GM13977 (cell line): ENCODE results near the gene SULT1C2.

Experiments
- DNase-seq: peaks from one replicate; pipeline ENCODE4 v3.0.0; 2012; ENCODE audit warnings: low spot score
- in situ Hi-C: fragments of 300-500 bp; cut with MboI; formaldehyde crosslinking; loops from one replicate; pipeline ENCODE4 v1.12.0; 2022; ENCODE audit warnings: low sequenced_read_pairs, low pct_unique_long_range_greater_than_20kb, mixed read lengths, inconsistent platforms; ENCODE audit not compliant: unreplicated experiment
- TF ChIP-seq, protein P1 (sequence below): IDR thresholded peaks from 2 replicates; pipeline ENCODE4 v1.5.1; 2012; ENCODE audit warnings: mild to moderate bottlenecking, control low read depth; ENCODE audit not compliant: insufficient read depth; ENCODE audit errors: extremely low read depth, missing control alignments

SULT1C2 gene

DNA sequence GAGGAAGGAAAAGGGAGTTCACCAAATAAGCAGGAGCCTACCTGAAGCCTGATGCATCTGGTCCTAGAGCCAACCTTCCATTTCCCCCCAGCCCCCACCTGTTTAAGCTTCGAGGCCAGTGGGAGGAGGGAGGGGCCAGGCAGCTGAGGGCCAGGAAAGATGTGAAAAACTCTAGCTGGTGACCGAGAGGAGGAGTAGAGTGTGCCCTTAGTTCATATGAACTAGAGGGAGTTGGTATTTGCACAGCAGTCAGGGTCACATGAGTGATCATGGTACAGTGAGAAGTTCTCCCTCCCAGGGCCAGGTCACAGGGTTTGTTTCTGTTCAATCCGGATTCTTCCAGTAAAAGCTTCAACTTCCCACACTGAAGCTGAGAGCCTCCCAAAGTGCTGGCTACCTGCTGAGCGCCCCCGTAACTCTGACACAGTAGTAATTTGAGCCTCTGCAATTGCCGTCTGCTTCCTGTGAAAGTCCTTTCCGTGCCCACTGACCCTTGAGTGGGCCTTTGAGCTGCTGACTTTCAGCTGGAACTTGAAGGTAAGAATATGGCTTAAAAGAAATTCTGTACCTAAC lies at the start of gene SULT1C2:
TSS of gene SULT1C2 (plus strand) at position 362 of the 573 bp plus-strand sequence. CDS start 4,773 bp downstream, outside the sequence.
- in situ Hi-C loops: no loop called here
- no peak for DNase-seq
- TF ChIP-seq, protein P1, sequence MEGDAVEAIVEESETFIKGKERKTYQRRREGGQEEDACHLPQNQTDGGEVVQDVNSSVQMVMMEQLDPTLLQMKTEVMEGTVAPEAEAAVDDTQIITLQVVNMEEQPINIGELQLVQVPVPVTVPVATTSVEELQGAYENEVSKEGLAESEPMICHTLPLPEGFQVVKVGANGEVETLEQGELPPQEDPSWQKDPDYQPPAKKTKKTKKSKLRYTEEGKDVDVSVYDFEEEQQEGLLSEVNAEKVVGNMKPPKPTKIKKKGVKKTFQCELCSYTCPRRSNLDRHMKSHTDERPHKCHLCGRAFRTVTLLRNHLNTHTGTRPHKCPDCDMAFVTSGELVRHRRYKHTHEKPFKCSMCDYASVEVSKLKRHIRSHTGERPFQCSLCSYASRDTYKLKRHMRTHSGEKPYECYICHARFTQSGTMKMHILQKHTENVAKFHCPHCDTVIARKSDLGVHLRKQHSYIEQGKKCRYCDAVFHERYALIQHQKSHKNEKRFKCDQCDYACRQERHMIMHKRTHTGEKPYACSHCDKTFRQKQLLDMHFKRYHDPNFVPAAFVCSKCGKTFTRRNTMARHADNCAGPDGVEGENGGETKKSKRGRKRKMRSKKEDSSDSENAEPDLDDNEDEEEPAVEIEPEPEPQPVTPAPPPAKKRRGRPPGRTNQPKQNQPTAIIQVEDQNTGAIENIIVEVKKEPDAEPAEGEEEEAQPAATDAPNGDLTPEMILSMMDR: no peak

DNA sequence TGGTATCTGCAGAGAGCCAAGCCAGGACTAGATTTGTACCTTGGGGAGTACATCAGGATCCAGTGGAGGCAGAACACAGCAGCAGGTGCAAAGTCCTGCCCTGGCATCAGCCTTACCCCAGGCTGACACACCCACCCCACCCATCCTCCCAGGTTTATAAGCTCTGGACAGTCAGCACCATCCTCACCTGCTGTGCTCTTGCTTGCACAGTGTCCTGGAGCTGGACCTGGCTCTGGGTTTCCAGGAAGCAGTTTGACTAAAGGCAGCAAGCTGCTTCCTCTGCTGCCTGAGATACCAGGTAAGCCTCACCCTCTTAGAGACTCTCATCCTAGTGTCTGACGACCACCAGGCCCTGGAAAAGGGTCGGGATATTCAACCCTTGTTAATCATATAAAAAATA lies 48.9 kb upstream of the SULT1C2 start, which contains the start of gene SULT1C3:
TSS of gene SULT1C3 (plus strand) at position 183 of the 400 bp plus-strand sequence. CDS start 7,227 bp downstream, outside the sequence.
- TF ChIP-seq, protein P1: no peak
- in situ Hi-C loops: no loop called here

DNA sequence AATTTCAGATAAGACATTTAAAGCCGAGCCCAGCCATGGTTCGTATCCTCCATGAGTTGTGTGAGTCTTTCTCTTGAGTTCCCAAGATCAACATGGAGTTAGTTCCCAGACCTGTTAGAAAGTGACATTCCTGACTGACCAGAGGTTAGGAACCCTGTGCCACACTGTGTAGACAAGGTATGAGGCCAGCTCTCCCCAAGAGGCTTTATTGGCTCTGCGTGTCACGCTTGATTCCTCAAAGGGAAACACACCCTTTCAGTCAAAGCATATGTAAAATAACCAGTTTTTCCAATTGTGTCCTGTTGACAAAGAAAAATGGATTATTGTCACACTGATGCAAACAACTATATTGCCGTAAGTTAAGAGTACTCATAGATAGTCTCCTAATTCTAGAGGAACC lies 47.7 kb upstream of the SULT1C2 start:
- TF ChIP-seq, protein P1: no peak
- DNase-seq: no peak
- in situ Hi-C loops: no loop called here

More for the DNA sequence above, 48.9 kb upstream of the SULT1C2 start, which contains the start of gene SULT1C3:
- no peak for DNase-seq

DNA sequence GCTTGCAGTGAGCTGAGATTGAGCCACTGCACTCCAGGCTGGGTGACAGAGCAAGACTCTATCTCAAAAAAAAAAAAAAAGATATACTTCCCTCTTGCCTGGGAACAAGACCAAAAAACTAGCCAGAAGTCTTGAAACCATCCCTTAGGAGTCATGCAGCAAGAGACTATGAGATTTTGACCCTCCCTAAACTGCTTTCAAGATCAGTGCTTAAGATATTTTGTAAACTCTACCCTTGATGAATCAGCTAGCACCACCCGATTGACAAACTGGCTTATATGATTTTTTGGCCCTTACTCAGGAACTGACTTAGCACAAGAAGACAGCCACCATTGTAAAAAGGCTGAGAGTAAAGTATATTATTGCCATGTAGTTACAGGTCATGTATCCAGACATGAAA lies 45.1 kb upstream of the SULT1C2 start:
- DNase-seq: no peak
- in situ Hi-C loops: no loop called here
- TF ChIP-seq, protein P1: no peak

DNA sequence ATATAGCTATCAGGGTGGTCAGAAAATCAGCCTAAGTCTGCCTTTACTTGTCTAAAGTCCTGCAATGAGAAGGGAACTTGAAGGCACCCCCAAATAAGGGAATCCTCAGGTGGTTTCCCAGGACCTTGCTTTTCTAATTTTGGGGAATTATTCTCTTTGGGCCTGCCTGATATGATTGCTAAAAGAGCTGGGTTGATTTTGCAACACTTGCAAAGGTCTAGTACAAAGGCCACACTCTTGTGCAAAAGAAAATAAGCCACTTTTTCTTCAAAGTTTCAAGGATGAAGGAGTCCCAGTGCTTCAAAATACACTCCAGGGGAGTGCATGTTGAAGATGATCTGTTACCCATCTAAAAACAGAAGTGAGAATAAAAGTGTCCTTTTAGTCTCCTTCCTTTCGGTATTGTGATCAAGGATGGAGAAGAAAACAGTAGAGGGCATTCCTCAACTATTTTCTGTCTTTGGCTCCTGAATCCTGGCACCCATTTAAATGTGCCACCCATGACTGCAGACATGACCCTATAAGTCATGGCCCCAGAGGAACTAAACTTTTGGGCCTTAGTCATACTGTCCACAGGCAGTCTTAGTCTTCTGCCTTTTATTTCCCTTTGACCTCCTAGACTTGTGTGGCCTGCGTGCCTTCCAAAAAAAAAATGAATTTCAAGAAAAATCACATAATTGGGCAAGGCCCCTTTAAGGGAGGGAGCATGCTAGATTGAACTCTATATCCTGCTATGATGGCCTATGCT lies 43.9 kb upstream of the SULT1C2 start:
- no peak for DNase-seq
- in situ Hi-C loops: no loop called here
- TF ChIP-seq, protein P1: no peak

DNA sequence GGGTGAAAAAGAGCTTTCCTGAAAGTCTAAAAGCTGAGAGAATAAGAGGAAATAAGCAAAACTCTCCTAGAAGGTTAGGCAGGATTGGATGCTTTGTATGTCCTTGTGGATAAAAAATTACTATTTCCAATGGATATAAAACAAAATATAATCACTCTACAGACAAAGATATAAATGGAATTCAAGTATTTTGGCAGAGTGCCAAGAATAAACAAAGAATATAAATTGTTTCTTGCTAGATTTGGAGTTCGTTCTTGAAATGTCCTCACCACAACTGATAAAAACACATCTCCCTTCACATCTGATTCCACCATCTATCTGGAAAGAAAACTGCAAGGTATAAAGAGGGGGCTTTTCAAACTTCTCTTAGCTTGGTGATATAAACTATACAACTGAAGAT lies 35.6 kb upstream of the SULT1C2 start:
- in situ Hi-C loops: no loop called here
- TF ChIP-seq, protein P1: no peak
- no peak for DNase-seq
